K562 (cell line): ENCODE data around the gene XRCC5. TPM values are rescaled to one million over a fixed set of nuclear protein-coding genes. Genes with fewer than 3 reads are reported as not detected.
A peak's percentile ranks its signal among the peaks of the same experiment; 100 is the strongest.

Experiments used
- ARID2 ChIP-seq: fragments of 450-650 bp; IDR thresholded peaks from 2 replicates; pipeline ENCODE4 v1.6.1; 2017; ENCODE audit warnings: antibody characterized with exemption, mild to moderate bottlenecking
- CBX5 ChIP-seq: IDR thresholded peaks from 2 replicates; pipeline ENCODE4 v1.6.1; 2014; ENCODE audit warnings: low read depth, borderline replicate concordance
- CXXC5 ChIP-seq: fragments of 250-450 bp; sonication (Bioruptor Pico); IDR thresholded peaks from 2 replicates; pipeline ENCODE4 v1.8.0; 2022; ENCODE audit warnings: inconsistent platforms, mild to moderate bottlenecking, moderate library complexity
- ELF2 ChIP-seq: fragments of 250-450 bp; sonication (Bioruptor Pico); IDR thresholded peaks from 2 replicates; pipeline ENCODE4 v1.5.0; 2021; ENCODE audit warnings: mild to moderate bottlenecking
- ETV1 ChIP-seq: fragments of 450-650 bp; conservative IDR thresholded peaks from 2 replicates; pipeline ENCODE4 v1.6.1; 2016; ENCODE audit warnings: missing genetic modification characterization, control low read depth, low read depth, missing compliant biosample characterization
- GABPB1 ChIP-seq: sonication (generic); formaldehyde crosslinking; IDR thresholded peaks from 2 replicates; pipeline ENCODE4 v1.8.0; 2022; ENCODE audit warnings: mild to moderate bottlenecking, missing genetic modification reagents
- NFIC ChIP-seq: fragments of 450-650 bp; IDR thresholded peaks from 2 replicates; pipeline ENCODE4 v1.6.1; 2017; ENCODE audit warnings: mild to moderate bottlenecking, inconsistent platforms
- PHF21A ChIP-seq: fragments of 450-650 bp; IDR thresholded peaks from 2 replicates; pipeline ENCODE4 v1.6.1; 2017; ENCODE audit warnings: low read depth, borderline replicate concordance
- SIN3B ChIP-seq: fragments of 450-650 bp; IDR thresholded peaks from 2 replicates; pipeline ENCODE4 v1.6.1; 2017; ENCODE audit warnings: low read depth, mild to moderate bottlenecking, moderate library complexity
- TEAD1 ChIP-seq, 2 experiments: fragments of 450-650 bp in 1 of 2; sonication (generic) in 1 of 2; formaldehyde crosslinking; IDR thresholded peaks; 2 replicates each; pipeline versions ENCODE4 v1.4.0 to v1.8.0; 2020 to 2022; ENCODE audit warnings: mild to moderate bottlenecking in 2 of 2, missing genetic modification reagents in 1 of 2
- WHSC1 ChIP-seq: IDR thresholded peaks from one replicate; pipeline ENCODE4 v1.6.1; 2012; ENCODE audit warnings: low read length, control low read depth, inconsistent platforms
- ZNF121 ChIP-seq: sonication (generic); formaldehyde crosslinking; conservative IDR thresholded peaks from 2 replicates; pipeline ENCODE4 v1.8.0; 2022; ENCODE audit warnings: missing genetic modification reagents
- ZNF175 ChIP-seq: fragments of 200-800 bp; sonication (Bioruptor generic); IDR thresholded peaks from 2 replicates; pipeline ENCODE4 v1.6.1; 2016; ENCODE audit warnings: low read depth, mild to moderate bottlenecking, missing genetic modification characterization, missing compliant biosample characterization
- ZNF316 ChIP-seq: fragments of 450-650 bp; IDR thresholded peaks from 2 replicates; pipeline ENCODE4 v1.6.1; 2016
- ZNF354B ChIP-seq: fragments of 250-450 bp; sonication (Bioruptor Pico); IDR thresholded peaks from 2 replicates; pipeline ENCODE4 v1.4.0; 2020
- ZNF589 ChIP-seq: fragments of 200-800 bp; sonication (Bioruptor generic); IDR thresholded peaks from 2 replicates; pipeline ENCODE4 v1.6.1; 2016; ENCODE audit warnings: low read depth, missing genetic modification characterization, missing compliant biosample characterization
- polyA plus RNA-seq, 8 experiments: library from polyadenylated mRNA; depleted of rRNA in 4 of 8; stranded (reverse) in 5 of 8; unstranded in 3 of 8; fragments of >200 nt; fragmentation: Nextera tagmentation in 2 of 8; fragmentation: Illumina TruSeq in 1 of 8; extraction: Ambion mirVana in 2 of 8; extraction: Trizol in 1 of 8; gene quantifications; 2 replicates each; pipeline versions ENCODE4 v1.2.1 to v1.2.3, GENCODE V29; 2011 to 2014; ENCODE audit warnings: inconsistent platforms in 1 of 8, missing spikeins in 1 of 8
- total RNA-seq, 7 experiments: library from RNA; depleted of rRNA in 6 of 7; stranded (reverse); fragments of >200 nt in 6 of 7; fragmentation: Illumina TruSeq in 2 of 7; extraction: Trizol in 2 of 7; gene quantifications; 2 replicates each; pipeline versions ENCODE4 v1.2.1 to v1.2.3, GENCODE V29; 2011 to 2021; ENCODE audit warnings: low replicate concordance in 1 of 7
- TF ChIP-seq, protein P1 (sequence below): IDR thresholded peaks from 3 replicates; pipeline ENCODE4 v1.6.1; 2011; ENCODE audit warnings: borderline replicate concordance, mild to moderate bottlenecking; ENCODE audit not compliant: insufficient read length, insufficient read depth
- TF ChIP-seq, protein P2 (sequence below): sonication (generic); formaldehyde crosslinking; IDR thresholded peaks from 2 replicates; pipeline ENCODE4 v1.8.0; 2022; ENCODE audit warnings: missing genetic modification reagents, mild to moderate bottlenecking, moderate library complexity, borderline replicate concordance
- TF ChIP-seq, protein P3 (sequence below): fragments of 250-450 bp; sonication (Bioruptor Pico); IDR thresholded peaks from 2 replicates; pipeline ENCODE4 v1.4.0; 2020; ENCODE audit warnings: mild to moderate bottlenecking, moderate library complexity
- TF ChIP-seq, protein P4 (sequence below), 2 experiments: fragments of 450-650 bp in 1 of 2; sonication (generic) in 1 of 2; formaldehyde crosslinking; conservative IDR thresholded peaks; 2 replicates each; pipeline versions ENCODE4 v1.4.0 to v1.8.1; 2020 to 2022; ENCODE audit warnings: mild to moderate bottlenecking in 1 of 2, missing genetic modification reagents in 1 of 2

XRCC5 gene
- total and polyA plus RNA-seq, 9 of the 15 experiments (the other 6 are each of a cell fraction or from before 2014, with no cell fraction given): 168 to 551 (median 297) TPM

DNA sequence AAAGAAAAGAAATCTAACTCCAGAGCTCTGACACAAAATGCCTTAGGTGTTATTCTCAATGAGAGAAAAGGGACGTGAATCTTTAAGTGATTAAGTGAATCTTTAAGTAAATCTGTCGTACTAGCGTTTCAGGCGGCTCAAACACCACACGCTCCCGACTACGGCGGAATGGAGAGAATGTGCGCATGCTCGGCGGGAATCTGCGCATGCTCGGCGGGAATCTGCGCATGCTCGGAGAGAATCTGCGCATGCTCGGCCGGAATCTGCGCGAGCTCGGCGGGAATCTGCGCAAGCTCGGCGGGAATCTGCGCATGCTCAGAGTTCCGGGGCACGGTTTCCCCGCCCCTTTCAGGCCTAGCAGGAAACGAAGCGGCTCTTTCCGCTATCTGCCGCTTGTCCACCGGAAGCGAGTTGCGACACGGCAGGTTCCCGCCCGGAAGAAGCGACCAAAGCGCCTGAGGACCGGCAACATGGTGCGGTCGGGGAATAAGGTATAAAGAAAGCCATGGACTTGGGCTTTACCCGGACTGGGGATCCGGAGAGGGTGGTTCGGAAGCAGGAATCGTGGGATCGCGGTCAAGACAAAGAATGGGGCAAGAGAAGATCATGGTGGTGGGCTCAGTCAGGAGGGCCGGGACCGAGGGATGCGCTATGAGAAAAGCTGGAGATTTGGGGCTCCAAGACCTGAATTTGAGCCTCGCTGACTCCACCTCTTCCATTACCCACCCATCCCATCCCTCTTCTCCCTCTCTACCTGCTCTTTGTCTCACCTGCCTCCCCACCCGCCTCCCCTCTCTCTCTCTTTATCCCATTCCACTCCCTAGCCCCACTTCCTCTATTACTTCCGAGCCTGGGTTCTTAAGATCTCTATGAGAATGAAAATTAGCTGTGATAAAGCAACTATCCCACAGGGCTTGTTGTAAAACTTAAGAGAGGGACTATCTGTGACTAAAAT lies at the start of gene XRCC5 (continued):
- TF ChIP-seq, protein P1, sequence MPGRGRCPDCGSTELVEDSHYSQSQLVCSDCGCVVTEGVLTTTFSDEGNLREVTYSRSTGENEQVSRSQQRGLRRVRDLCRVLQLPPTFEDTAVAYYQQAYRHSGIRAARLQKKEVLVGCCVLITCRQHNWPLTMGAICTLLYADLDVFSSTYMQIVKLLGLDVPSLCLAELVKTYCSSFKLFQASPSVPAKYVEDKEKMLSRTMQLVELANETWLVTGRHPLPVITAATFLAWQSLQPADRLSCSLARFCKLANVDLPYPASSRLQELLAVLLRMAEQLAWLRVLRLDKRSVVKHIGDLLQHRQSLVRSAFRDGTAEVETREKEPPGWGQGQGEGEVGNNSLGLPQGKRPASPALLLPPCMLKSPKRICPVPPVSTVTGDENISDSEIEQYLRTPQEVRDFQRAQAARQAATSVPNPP: no peak
- TF ChIP-seq, protein P2, sequence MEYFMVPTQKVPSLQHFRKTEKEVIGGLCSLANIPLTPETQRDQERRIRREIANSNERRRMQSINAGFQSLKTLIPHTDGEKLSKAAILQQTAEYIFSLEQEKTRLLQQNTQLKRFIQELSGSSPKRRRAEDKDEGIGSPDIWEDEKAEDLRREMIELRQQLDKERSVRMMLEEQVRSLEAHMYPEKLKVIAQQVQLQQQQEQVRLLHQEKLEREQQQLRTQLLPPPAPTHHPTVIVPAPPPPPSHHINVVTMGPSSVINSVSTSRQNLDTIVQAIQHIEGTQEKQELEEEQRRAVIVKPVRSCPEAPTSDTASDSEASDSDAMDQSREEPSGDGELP (CRISPR knock-in tag): peak; percentile 69; the same call in 1 of the 2 replicates
- TF ChIP-seq ETV1 (peak; percentile 96), ZNF589 (CRISPR knock-in tag) (no peak), ZNF175 (CRISPR knock-in tag) (no peak), GABPB1 (CRISPR knock-in tag) (peak; percentile 87), ZNF316 (no peak), NFIC (no peak), ARID2 (no peak), WHSC1 (no peak), ELF2 (CRISPR knock-in tag) (peak; percentile 44; the same call in 1 of the 2 replicates), ZNF354B (no peak), CXXC5 (CRISPR knock-in tag) (peak; percentile 67), PHF21A (no peak), TEAD1 (CRISPR knock-in tag; IDR thresholded peaks at IDR 0.05) (peak in 1 of 2 experiments; percentile 63; a peak in 1 of 4 replicates), CBX5 (no peak), ZNF121 (no peak), SIN3B (no peak)
- TF ChIP-seq, protein P3, sequence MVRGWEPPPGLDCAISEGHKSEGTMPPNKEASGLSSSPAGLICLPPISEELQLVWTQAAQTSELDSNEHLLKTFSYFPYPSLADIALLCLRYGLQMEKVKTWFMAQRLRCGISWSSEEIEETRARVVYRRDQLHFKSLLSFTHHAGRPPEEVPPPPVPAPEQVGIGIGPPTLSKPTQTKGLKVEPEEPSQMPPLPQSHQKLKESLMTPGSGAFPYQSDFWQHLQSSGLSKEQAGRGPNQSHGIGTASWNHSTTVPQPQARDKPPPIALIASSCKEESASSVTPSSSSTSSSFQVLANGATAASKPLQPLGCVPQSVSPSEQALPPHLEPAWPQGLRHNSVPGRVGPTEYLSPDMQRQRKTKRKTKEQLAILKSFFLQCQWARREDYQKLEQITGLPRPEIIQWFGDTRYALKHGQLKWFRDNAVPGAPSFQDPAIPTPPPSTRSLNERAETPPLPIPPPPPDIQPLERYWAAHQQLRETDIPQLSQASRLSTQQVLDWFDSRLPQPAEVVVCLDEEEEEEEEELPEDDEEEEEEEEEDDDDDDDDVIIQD (CRISPR knock-in tag): no peak
- TF ChIP-seq, protein P4, sequence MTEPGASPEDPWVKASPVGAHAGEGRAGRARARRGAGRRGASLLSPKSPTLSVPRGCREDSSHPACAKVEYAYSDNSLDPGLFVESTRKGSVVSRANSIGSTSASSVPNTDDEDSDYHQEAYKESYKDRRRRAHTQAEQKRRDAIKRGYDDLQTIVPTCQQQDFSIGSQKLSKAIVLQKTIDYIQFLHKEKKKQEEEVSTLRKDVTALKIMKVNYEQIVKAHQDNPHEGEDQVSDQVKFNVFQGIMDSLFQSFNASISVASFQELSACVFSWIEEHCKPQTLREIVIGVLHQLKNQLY (CRISPR knock-in tag; conservative IDR thresholded peaks at IDR 0.05): no peak
